Erythroblast (primary cell): ENCODE results near the gene MTHFD1L.
A peak's percentile ranks its signal among the peaks of the same experiment; 100 is the strongest.

ENCODE experiments used
- DNase-seq, 2 experiments: peaks; one replicate each; lab custom pipeline; 2025; lab: John Stamatoyannopoulos, UW
- GATA1 ChIP-seq: IDR thresholded peaks from 2 replicates; pipeline ENCODE4 v1.6.1; 2011; ENCODE audit warnings: low read depth, mild to moderate bottlenecking, control low read depth, low read length, moderate library complexity
- POLR2A ChIP-seq: IDR thresholded peaks from 2 replicates; pipeline ENCODE4 v1.6.1; 2011; ENCODE audit warnings: mild to moderate bottlenecking, low read length

The MTHFD1L gene

GRCh38 chr6:151005896-151006632 is 140.6 kb downstream of the MTHFD1L start:
- DNase-seq, result no peak

GRCh38 chr6:151007076-151007475 is 141.6 kb downstream of the MTHFD1L start:
- TF ChIP-seq GATA1 (no peak), POLR2A (no peak)

More at GRCh38 chr6:151005896-151006632, 140.6 kb downstream of the MTHFD1L start:
- TF ChIP-seq POLR2A, result no peak
- TF ChIP-seq GATA1, result no peak

GRCh38 chr6:151007922-151008321 is 142.4 kb downstream of the MTHFD1L start:
- no peak for TF ChIP-seq GATA1
- TF ChIP-seq POLR2A, result no peak
- no peak for DNase-seq

More at GRCh38 chr6:151007076-151007475, 141.6 kb downstream of the MTHFD1L start:
- no peak for DNase-seq

DNA sequence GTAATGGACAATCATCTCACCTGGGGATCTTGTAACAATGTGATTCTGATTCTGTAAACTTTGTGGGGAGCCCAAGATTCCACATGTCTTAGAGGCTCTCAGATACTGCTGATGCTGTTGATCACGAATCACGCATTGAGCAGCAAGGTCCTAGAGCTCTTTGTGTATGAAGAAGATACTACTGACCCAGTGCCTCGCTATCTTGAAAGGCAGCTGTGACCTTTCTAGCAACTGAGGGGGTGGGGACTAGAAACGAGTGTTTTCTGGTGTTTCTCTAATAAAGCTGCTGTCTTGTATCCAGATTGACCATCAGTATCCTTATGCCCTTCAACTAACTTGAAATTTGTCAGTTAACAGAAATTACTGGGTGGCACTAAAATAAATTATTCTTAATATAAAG is 142.9 kb downstream of the MTHFD1L start:
- TF ChIP-seq GATA1 (no peak), POLR2A (no peak)
- peak in 1 of 2 experiments; percentile 30 for DNase-seq

DNA sequence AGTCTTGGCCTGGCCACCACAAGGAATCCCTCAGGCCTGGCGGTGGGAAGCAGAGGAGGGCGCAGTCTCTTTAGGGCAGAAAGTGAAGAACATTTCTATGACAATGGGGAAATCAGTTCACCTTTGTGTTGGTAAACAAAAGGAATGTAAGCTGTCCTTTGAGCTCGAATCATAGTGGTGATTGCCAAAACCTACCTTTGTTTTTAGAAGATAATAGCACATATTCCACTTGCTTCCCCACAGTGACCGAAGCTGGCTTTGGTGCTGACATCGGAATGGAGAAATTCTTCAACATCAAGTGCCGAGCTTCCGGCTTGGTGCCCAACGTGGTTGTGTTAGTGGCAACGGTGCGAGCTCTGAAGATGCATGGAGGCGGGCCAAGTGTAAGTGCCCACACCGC is 144.1 kb downstream of the MTHFD1L start:
- TF ChIP-seq GATA1 (no peak), POLR2A (no peak)

GRCh38 chr6:151010071-151010470 is 144.6 kb downstream of the MTHFD1L start:
- no peak for TF ChIP-seq POLR2A
- TF ChIP-seq GATA1, result no peak
- DNase-seq, result no peak

More for the DNA sequence above, 144.1 kb downstream of the MTHFD1L start:
- no peak for DNase-seq

DNA sequence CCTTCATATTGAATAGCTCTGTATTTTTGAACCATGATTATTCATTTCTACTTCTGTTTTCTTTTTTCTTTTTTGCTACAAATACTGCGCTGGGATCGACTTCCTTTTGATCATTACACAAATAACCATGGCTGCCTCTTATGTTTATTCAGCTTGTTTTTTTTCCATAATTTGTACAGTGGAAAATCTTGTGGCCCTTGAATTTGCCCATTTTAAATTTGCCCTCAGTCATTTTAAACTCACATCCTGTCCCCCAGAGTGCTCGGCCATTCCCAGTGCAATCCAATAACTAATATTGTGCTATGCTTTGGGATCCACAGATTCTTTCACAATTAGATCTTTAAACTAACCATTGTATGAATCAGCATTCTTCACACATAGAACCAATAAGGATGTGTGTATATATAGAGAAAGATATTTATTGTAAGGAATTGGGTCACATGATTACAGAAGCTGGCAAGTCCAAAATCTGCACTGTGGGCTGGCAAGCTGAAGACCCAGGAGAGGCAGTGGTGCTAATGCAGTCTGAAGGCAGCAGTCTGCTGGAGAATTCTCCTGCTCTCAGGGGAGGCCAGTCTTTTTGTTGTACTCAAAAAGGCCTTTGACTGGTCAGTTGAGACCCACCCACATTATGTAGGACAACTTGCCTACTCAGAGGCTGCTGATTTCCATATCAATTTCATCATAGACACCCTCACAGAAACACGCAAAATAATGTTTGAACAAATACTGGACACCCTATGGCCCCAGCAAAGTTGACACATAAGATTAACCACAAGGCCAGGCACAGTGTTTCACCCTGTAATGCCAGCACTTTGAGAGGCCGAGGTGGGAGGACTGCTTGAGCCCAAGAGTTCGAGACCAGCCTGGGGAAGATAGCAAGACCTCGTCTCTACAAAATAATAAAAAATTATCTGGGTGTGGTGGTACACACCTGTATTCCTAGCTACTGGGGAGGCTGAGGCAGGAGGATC is 147.1 kb downstream of the MTHFD1L start:
- TF ChIP-seq POLR2A (no peak), GATA1 (no peak)
- DNase-seq, result no peak

DNA sequence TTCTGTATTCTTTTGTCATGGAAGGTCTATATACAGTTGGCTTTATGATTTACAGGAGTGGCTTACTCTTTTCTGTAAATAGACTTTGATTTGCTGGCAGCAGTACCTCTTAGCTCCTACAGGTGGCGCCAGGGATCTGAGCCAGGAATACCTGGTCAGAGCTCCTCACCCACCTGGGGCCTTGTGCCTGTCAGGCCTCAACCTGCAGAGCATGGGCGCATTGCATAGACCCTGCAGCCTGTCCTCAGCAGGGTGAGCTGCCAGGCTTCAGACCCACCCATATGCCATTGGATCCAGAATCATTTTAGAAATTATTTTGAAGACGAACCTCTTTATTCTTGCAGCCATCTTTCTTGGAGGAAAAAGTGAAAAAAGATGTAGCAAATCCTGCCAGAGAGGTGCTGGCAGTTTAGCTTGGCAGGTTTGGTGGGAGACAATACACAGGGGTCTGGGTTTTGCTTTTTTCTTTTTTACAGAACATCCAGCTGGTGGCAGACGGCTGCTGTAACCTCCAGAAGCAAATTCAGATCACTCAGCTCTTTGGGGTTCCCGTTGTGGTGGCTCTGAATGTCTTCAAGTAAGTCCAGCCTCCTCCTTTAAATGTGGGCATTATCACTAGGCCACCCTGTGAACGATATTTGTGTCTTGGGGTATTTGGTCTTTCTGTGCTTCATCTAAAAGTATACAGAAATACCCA is 149.1 kb downstream of the MTHFD1L start:
- DNase-seq, result peak; percentile 58 to 82
- no peak for TF ChIP-seq GATA1
- TF ChIP-seq POLR2A, result no peak

DNA sequence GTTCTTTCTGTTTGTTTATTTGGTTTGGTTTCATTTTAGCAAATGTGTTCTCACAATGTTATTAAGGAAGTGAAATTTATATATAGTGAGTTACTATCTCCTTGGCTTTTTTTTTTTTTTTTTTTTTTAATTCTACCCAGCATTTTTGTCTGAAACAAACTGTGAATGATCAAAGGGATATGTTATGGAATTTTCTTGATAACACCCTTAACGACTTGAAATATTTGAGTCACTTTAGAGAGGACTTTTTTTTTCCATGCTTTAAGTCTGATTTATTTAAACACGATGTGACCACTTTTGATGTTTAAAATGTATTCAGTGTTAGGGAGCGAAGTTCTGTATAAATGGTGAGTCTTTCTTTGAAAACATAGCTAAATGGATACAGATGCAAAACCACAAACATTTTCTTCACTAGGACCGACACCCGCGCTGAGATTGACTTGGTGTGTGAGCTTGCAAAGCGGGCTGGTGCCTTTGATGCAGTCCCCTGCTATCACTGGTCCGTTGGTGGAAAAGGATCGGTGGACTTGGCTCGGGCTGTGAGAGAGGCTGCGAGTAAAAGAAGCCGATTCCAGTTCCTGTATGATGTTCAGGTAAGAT is 149.7 kb downstream of the MTHFD1L start:
- TF ChIP-seq GATA1, result no peak
- no peak for DNase-seq

DNA sequence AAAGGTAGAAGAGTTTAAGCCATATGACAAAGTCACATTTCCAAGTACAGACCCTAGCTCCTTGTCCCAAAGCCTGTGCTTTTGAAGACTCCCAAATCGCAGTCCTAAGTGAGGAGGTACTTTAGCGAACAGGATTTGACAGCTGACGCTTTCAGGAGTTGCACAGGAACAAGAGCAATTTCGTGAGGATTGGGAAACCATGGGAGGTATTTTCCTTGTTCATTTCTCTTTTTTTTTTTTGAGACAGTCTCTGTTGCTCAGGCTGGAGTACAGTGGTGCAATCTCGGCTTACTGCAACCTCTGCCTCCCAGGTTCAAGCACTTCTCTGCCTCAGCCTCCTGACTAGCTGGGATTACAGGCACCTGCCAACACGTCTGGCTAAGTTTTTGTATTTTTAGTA is 150.6 kb downstream of the MTHFD1L start:
- TF ChIP-seq GATA1 (no peak), POLR2A (no peak)
- no peak for DNase-seq

DNA sequence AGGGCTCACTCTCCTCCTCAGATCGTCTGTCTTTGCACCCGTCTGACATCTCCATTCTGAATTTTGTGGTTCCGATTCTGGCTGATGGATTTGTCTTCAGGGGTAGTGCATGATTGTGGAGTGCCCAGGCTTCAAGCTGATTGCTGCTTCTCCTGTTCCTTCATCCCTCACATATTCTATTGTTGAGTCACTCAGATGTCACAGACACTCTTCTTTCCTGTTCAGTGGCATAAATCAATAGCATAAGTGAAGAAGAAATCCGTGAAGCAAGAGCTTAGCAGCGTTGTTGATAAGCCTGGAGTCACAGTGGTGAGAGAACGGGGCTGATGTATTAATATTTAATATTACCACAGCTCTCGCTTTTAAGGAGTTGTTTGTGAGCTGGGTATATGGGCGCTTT is 152.5 kb downstream of the MTHFD1L start:
- TF ChIP-seq GATA1 (no peak), POLR2A (no peak)
- DNase-seq, result no peak

DNA sequence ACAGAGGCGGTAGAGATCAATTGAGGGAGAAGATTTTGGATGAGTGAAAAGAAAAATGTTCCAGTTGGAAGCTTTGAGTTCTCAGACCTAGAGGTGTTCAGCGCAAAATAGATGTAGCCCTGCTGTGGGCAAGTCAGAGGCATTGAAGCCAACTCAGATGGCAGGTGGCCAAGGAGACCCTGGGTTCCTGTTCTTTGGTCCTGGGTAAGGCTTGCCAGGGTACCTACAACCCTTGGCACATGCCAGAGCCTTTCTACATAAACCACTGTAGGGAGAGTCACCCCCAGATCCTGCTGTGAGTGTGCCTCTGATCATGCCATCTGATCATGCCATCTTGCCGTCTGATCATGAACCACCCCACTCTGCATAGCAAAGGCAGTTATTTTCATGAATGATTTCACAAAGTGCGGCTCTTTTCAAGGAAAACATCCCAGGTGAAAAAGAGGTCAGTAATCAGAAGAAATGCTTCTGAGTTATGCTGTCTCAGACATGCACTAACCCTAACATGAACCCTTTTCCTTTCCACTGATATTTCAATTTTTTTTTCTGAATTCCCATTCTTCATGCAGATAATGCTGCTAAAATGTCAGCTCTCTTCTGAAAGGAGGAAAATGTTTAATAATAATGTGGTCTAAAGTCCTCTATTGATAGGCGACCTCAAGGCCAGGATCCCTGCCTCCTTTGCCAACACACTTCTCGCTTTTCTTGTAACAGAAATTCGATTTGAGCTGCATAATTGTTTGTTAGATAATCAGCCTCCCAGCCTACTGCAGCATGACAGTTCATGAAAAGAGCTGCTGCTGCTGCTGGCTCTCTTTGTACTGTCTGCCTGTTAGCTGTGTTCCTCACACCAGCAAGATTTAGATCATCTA is 153.6 kb downstream of the MTHFD1L start:
- TF ChIP-seq GATA1, result no peak
- TF ChIP-seq POLR2A, result no peak
- DNase-seq, result no peak

- TF ChIP-seq GATA1 (no peak), POLR2A (no peak)
- DNase-seq, result no peak
Measured at GRCh38 chr6:151021896-151022295, 156.4 kb downstream of the MTHFD1L start.
